Liver (tissue), 3 donors: ENCODE data around the gene DDX31.

Experiments
- CTCF ChIP-seq: fragments of 150-350 bp; IDR thresholded peaks from 2 replicates; pipeline ENCODE4 v1.5.1; 2017; ENCODE audit warnings: improper control_type of control experiment, low read depth, low read length; ENCODE audit not compliant: missing input control
- EGR1 ChIP-seq, 2 donors: IDR thresholded peaks; 2 replicates each; pipeline ENCODE4 v1.6.1; 2016 to 2018; ENCODE audit warnings: antibody characterized with exemption in 2 of 2, low read depth in 2 of 2
- FOXA1 ChIP-seq: IDR thresholded peaks from 2 replicates; pipeline ENCODE4 v1.6.1; 2016; ENCODE audit warnings: antibody characterized with exemption
- GABPA ChIP-seq, 2 donors: IDR thresholded peaks in 1 of 2; conservative IDR thresholded peaks in 1 of 2; 2 replicates each; pipeline ENCODE4 v1.6.1; 2016; ENCODE audit warnings: antibody characterized with exemption in 2 of 2, mild to moderate bottlenecking in 1 of 2, moderate library complexity in 1 of 2
- HNF4G ChIP-seq: IDR thresholded peaks from 2 replicates; pipeline ENCODE4 v1.6.1; 2016; ENCODE audit warnings: antibody characterized with exemption
- JUND ChIP-seq, 2 donors: IDR thresholded peaks; 2 replicates each; pipeline ENCODE4 v1.6.1; 2016; ENCODE audit warnings: antibody characterized with exemption in 2 of 2
- RAD21 ChIP-seq, 2 donors: IDR thresholded peaks; 2 replicates each; pipeline ENCODE4 v1.6.1; 2016; ENCODE audit warnings: antibody characterized with exemption in 2 of 2, mild to moderate bottlenecking in 2 of 2
- REST ChIP-seq: IDR thresholded peaks from 2 replicates; pipeline ENCODE4 v1.6.1; 2016; ENCODE audit warnings: antibody characterized with exemption, mild to moderate bottlenecking
- SP1 ChIP-seq: IDR thresholded peaks from 2 replicates; pipeline ENCODE4 v1.6.1; 2018; ENCODE audit warnings: antibody characterized with exemption, mild to moderate bottlenecking
- TAF1 ChIP-seq: conservative IDR thresholded peaks from 2 replicates; pipeline ENCODE4 v1.6.1; 2016; ENCODE audit warnings: antibody characterized with exemption, mild to moderate bottlenecking
- YY1 ChIP-seq: IDR thresholded peaks from 2 replicates; pipeline ENCODE4 v1.6.1; 2016; ENCODE audit warnings: antibody characterized with exemption, mild to moderate bottlenecking
- TF ChIP-seq, protein P1 (sequence below): IDR thresholded peaks from 2 replicates; pipeline ENCODE4 v1.6.1; 2016; ENCODE audit warnings: antibody characterized with exemption
- TF ChIP-seq, protein P2 (sequence below): IDR thresholded peaks from 2 replicates; pipeline ENCODE4 v1.6.1; 2016; ENCODE audit warnings: antibody characterized with exemption
- TF ChIP-seq, protein P3 (sequence below): IDR thresholded peaks from 2 replicates; pipeline ENCODE4 v1.6.1; 2016; ENCODE audit warnings: antibody characterized with exemption
- donor health status: healthy.
- donor health status: healthy.

GRCh38 chr9:132591751-132592314 is 78.0 kb downstream of the DDX31 start:
- TF ChIP-seq CTCF, result no peak
- TF ChIP-seq, protein P1, sequence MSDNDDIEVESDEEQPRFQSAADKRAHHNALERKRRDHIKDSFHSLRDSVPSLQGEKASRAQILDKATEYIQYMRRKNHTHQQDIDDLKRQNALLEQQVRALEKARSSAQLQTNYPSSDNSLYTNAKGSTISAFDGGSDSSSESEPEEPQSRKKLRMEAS, result no peak
- no peak for TF ChIP-seq EGR1 (IDR thresholded peaks at IDR 0.05; ENCODE audit: low read depth in 2 of 2)
- TF ChIP-seq FOXA1, result no peak
- TF ChIP-seq YY1, result no peak
- no peak for TF ChIP-seq REST
- no peak for TF ChIP-seq JUND (IDR thresholded peaks at IDR 0.05)
- no peak for TF ChIP-seq TAF1
- no peak for TF ChIP-seq RAD21 (IDR thresholded peaks at IDR 0.05)
- TF ChIP-seq GABPA (IDR thresholded peaks at IDR 0.05 in 1 of 2, conservative IDR thresholded peaks at IDR 0.05 in 1 of 2), result no peak
- TF ChIP-seq HNF4G, result no peak
- TF ChIP-seq, protein P2, sequence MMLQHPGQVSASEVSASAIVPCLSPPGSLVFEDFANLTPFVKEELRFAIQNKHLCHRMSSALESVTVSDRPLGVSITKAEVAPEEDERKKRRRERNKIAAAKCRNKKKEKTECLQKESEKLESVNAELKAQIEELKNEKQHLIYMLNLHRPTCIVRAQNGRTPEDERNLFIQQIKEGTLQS, result no peak
- TF ChIP-seq, protein P3, sequence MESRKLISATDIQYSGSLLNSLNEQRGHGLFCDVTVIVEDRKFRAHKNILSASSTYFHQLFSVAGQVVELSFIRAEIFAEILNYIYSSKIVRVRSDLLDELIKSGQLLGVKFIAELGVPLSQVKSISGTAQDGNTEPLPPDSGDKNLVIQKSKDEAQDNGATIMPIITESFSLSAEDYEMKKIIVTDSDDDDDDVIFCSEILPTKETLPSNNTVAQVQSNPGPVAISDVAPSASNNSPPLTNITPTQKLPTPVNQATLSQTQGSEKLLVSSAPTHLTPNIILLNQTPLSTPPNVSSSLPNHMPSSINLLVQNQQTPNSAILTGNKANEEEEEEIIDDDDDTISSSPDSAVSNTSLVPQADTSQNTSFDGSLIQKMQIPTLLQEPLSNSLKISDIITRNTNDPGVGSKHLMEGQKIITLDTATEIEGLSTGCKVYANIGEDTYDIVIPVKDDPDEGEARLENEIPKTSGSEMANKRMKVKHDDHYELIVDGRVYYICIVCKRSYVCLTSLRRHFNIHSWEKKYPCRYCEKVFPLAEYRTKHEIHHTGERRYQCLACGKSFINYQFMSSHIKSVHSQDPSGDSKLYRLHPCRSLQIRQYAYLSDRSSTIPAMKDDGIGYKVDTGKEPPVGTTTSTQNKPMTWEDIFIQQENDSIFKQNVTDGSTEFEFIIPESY, result no peak
- no peak for TF ChIP-seq SP1
